AG04450 (cell line): Measurements from ENCODE around the gene CLPX. TPM values are rescaled to one million over a fixed set of nuclear protein-coding genes. Genes with fewer than 3 reads are reported as not detected.
"Not testable (repeated sequence)": the region's sequence is repeated elsewhere in the genome, so short reads cannot be mapped to it uniquely, and the experiment has no call there.

Experiments used
- CTCF ChIA-PET: fragments of 300-600, 350-600 bp; formaldehyde crosslinking; extraction: SDS; loops from one replicate; lab custom pipeline; 2022; ENCODE audit warnings: antibody characterized with exemption, inconsistent platforms; lab: Charles Lee
- POLR2A ChIA-PET: fragments of 350-600 bp; formaldehyde crosslinking; extraction: SDS; loops from one replicate; lab custom pipeline; 2021; ENCODE audit warnings: antibody characterized with exemption, inconsistent platforms; lab: Yijun Ruan, JAX
- DNase-seq: peaks from one replicate; pipeline ENCODE4 v3.0.0-alpha.2; 2011; ENCODE audit warnings: low read depth, low spot score
- H3K27ac ChIP-seq: one replicate; pipeline ENCODE4 v1.5.1; 2012; ENCODE audit warnings: low read depth, low read length, control low read depth
- H3K27me3 ChIP-seq: one replicate; pipeline ENCODE4 v1.6.0; 2012; ENCODE audit warnings: low read length; ENCODE audit not compliant: control insufficient read depth, insufficient read depth
- H3K4me3 ChIP-seq: 2 replicates; pipeline ENCODE4 v1.5.1; 2011; ENCODE audit warnings: mild to moderate bottlenecking, low read depth, low read length, control low read depth
- H3K9me3 ChIP-seq: 2 replicates; pipeline ENCODE4 v1.5.1; 2012; ENCODE audit warnings: low read length; ENCODE audit not compliant: control insufficient read depth, insufficient read depth
- CTCF ChIP-seq: IDR thresholded peaks from 2 replicates; pipeline ENCODE4 v1.5.1; 2011; ENCODE audit warnings: low read depth, low read length, control low read depth, inconsistent platforms
- polyA plus RNA-seq: library from polyadenylated mRNA; depleted of rRNA; stranded (reverse); fragments of >200 nt; gene quantifications from 2 replicates; pipeline ENCODE4 v1.2.3, GENCODE V29; 2011

The CLPX gene
- polyA plus RNA-seq, 1 experiment = 58.3 TPM

- no peaks in the 10 kb centered on the region for H3K27me3 ChIP-seq
- POLR2A ChIA-PET = interaction anchor here (0.6 kb wide), 1 partner anchor 69 kb away, joined by 5 read pairs; no protein-coding TSS in a partner anchor
- no peak overlapping the region for H3K27ac ChIP-seq
- DNase-seq = no peak
- H3K4me3 ChIP-seq = no peak overlapping the region
- no peaks in the 10 kb centered on the region for H3K9me3 ChIP-seq
- TF ChIP-seq CTCF = no peak
- CTCF ChIA-PET = interaction anchor here (0.5 to 4.0 kb wide), 9 partner anchors 12 to 619 kb away, joined by 3 to 127 read pairs (median 3); no protein-coding TSS in a partner anchor
Observed at GRCh38 chr15:65102912-65103311, 82.2 kb downstream of the CLPX start.

- CTCF ChIA-PET = interaction anchor here (0.5 to 4.0 kb wide), 39 partner anchors 8 to 412 kb away, joined by 3 to 127 read pairs (median 5); partner anchors contain the start of genes RASL12, SLC51B and UBAP1L
- POLR2A ChIA-PET = interaction anchor here (0.8 to 1.1 kb wide), 5 partner anchors 12 to 83 kb away, joined by 3 to 5 read pairs (median 4); partner anchors contain the start of gene CLPX
- Histone ChIP-seq H3K27me3 (no peaks in the 10 kb centered on the region), H3K4me3 (no peak overlapping the region), H3K27ac (no peak overlapping the region), H3K9me3 (no peaks in the 10 kb centered on the region)
- no peak for TF ChIP-seq CTCF
- no peak for DNase-seq
Observed at GRCh38 chr15:65101891-65102708, 83.0 kb downstream of the CLPX start.

GRCh38 chr15:65101411-65101890, 83.7 kb downstream of the CLPX start:
- no peak overlapping the region for H3K27ac ChIP-seq
- H3K27me3 ChIP-seq = no peaks in the 10 kb centered on the region
- H3K4me3 ChIP-seq = no peak overlapping the region
- POLR2A ChIA-PET = interaction anchor here (0.6 to 1.1 kb wide), 6 partner anchors 12 to 511 kb away, joined by 3 to 5 read pairs (median 4); partner anchors contain the start of gene CLPX
- no peaks in the 10 kb centered on the region for H3K9me3 ChIP-seq
- CTCF ChIA-PET = interaction anchor here (0.5 to 4.0 kb wide), 40 partner anchors 8 to 411 kb away, joined by 3 to 127 read pairs (median 5); partner anchors contain the start of genes RASL12, SLC51B and UBAP1L
- peak; percentile 36 for DNase-seq
- peak; percentile 93 for TF ChIP-seq CTCF

GRCh38 chr15:65100442-65100841, 84.7 kb downstream of the CLPX start:
- Histone ChIP-seq H3K9me3 (no peaks in the 10 kb centered on the region), H3K4me3 (no peak overlapping the region), H3K27me3 (no peaks in the 10 kb centered on the region), H3K27ac (no peak overlapping the region)
- CTCF ChIA-PET = interaction anchor here (1.7 to 4.0 kb wide), 4 partner anchors 14 to 68 kb away, joined by 9 to 127 read pairs (median 54); partner anchors contain the start of gene UBAP1L
- no peak for DNase-seq
- TF ChIP-seq CTCF = no peak
- POLR2A ChIA-PET = no interaction called here

- CTCF ChIA-PET = interaction anchor here (0.5 to 3.4 kb wide), 4 partner anchors 9 to 67 kb away, joined by 3 to 78 read pairs (median 4); no protein-coding TSS in a partner anchor
Observed at GRCh38 chr15:65099801-65100200, 85.3 kb downstream of the CLPX start.

More at GRCh38 chr15:65099801-65100200, 85.3 kb downstream of the CLPX start:
- H3K27ac ChIP-seq, H3K27me3 ChIP-seq, H3K4me3 ChIP-seq, POLR2A ChIA-PET, DNase-seq, H3K9me3 ChIP-seq: not testable (repeated sequence)
